GM18526 (cell line): Measurements from ENCODE around the gene PUM1.

Experiments
- POLR2A ChIP-seq: IDR thresholded peaks from 3 replicates; pipeline ENCODE4 v1.6.1; 2011; ENCODE audit not compliant: insufficient read length; ENCODE audit errors: extremely low read depth

PUM1 gene

DNA sequence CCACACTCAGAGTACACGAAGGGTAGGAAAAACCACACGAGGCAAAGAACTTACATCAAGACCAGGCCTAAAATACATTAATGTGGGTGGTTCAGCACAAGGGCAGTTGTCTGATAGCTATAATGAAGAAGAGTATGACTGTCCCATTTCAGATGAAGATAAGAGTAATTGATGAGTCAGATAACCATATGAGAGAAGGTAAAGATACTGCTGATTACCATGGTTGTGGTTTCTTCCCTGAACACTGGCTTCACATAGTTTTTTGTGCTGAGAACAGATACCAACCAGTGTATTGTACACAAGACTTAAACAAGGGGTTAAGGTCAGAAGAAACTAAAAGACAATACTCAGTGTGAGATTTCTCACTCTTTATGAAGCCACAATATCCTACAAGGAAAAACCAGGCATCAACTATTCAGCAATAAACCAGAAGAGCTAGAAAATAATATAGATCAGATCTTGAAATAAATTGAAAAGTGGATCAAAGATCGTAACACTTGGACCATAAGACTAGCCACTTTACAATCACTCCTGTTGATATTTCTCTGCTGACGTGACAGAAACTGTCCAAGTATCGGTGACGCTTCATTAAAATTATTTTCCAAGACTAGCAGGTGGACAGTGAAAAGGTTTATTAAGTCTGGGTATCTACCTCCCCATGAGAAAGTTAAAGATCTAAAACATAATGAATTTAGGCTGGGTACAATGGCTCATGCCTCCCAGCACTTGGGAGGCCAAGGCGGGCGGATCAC lies 28.6 kb downstream of the PUM1 start:
- TF ChIP-seq POLR2A = no peak

DNA sequence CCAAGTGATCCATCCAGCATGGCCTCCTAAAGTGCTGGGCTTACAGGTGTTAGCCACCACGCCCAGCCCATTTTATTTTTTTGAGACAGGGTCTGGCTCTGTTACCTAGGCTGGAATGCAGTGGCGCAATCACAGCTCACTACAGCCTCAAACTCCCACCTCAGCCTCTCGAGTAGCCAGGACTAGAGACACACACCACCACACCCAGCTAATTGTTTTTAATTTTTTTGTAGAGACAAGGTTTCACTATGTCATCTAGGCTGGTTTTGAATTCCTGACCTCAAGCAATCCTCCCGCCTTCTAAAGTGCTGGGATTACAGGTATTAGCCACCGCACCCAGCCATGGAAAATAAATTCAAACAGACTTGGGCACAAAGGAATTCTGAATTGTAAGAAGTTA lies 31.9 kb downstream of the PUM1 start:
- no peak for TF ChIP-seq POLR2A

DNA sequence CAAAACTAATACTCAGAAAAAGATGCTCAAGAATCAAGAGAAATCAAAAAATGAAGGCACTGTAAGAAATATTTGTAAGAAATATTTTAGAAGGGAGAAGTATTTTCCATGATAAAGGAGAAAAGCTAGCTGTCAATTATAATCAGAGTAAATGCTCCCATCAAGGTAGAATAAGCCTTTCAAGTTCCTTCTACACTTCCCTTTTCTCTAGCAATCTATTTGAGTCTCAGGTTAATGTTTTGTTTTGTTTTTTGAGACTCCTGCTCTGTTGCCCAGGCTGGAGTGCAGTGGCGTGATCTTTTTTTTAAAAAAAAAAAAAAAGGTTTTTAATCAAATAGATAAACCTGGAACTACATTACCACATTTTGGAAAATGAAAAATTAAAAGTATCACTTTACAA lies 33.3 kb downstream of the PUM1 start:
- TF ChIP-seq POLR2A = no peak

DNA sequence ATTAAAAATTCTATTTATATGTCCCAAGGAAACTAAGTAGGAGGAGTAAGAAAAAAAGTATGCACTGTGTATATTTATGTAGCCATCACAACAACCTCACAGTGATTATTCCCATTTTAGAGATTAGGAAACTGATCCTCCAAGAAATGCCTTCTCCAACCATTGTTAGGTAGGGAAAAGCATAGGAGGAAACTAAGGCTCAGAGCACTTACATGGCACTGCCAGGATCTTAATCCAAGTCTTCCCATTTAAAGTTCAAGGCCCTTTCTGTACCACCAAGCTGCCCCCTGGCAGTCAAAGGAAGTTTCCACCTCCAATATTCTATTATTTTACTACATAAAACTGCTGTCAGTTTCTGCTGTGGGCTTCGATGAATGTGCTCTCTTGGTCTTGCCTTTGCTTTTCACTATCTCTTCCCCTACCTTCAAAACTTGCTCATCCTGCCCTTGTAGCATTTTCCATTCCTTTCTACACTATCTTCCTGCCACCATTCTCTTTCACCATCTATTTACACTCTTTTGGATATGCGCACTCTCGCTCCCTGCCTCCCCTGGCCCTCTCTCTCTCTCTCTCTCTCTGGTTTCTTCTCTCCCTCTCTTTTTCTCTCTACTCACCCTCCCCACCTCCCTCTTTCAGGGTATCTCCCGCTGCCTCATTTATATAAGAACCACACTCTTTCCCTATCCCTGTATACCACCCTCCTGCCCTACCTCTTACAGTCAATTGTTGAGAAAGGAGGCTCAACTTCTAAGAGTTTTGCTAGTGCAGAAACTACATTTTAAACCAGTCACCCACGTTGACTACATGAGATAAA lies 34.0 kb downstream of the PUM1 start:
- TF ChIP-seq POLR2A = no peak

DNA sequence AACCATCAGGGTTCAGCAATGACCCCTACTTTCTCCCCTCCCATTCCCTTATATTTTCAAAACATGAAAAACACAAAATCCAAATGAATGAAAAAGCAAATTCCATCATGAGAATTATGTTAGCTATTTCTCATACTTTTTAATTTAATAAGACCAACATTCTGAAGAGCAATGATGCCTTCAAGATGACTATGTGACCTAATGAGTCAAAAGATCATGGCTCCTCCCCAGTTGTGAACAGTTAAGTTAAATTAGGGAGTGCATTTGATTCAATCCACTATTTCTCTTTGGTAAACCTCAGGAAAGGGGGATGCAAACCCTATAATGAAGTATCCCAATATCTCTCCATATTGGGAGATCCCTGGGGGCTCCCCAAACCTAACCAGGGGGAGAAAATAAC lies 36.5 kb downstream of the PUM1 start:
- no peak for TF ChIP-seq POLR2A

DNA sequence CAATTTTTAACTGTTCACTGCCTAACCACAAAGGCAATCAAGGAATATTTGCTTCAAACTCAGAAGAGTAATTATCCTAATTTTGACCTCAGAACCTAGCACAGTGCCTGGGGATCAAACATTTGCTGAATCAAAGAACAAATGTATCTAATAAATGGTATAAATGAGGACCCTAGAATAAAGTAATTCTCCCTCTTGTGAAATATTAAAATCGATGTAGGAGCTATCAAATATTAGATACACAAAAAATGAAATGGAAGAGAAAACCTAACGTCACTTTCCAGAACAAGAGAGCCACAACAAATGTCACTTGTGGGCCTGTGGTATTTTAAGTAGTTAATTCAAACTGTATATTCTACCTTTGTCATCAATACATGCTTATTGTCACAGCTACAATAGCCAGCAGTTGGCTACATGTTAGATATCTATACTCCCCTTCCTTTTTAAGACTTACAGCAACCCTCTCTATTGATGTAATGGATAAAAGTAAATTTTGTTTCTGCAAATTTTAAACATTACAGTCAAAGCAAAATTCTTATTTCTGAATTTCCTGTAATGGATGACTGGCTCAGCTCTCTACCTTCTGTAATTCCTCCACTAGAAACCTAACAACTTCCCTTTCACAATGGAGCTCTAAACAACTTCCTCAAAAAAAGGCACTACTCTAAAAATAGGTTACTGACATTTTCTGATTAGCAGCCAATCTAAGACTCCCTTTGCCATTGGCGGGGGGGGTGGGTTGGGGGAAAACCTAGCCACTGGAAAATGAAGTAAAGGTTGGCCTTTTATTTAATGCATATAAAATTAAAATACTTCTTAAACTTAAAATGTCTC lies 37.6 kb downstream of the PUM1 start:
- TF ChIP-seq POLR2A = no peak

DNA sequence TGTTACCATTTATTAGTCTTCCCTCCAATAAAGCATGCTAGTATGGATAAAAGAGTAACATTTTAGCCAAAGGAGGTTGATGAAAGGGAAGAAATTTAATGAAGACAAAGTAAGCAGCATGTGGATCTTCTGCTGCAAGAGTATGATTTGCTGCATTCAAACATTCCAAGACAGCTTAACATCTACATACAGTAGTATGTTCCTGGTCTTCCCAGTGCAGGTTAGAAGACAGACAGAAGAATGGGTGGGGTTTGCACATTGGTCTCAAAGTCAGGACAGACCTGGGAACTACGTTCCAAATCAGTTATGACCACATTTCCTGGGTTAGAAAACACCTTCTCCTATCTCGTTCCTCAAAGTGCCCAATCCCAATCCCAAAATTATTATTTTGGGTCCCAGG lies 43.3 kb downstream of the PUM1 start:
- TF ChIP-seq POLR2A = no peak

DNA sequence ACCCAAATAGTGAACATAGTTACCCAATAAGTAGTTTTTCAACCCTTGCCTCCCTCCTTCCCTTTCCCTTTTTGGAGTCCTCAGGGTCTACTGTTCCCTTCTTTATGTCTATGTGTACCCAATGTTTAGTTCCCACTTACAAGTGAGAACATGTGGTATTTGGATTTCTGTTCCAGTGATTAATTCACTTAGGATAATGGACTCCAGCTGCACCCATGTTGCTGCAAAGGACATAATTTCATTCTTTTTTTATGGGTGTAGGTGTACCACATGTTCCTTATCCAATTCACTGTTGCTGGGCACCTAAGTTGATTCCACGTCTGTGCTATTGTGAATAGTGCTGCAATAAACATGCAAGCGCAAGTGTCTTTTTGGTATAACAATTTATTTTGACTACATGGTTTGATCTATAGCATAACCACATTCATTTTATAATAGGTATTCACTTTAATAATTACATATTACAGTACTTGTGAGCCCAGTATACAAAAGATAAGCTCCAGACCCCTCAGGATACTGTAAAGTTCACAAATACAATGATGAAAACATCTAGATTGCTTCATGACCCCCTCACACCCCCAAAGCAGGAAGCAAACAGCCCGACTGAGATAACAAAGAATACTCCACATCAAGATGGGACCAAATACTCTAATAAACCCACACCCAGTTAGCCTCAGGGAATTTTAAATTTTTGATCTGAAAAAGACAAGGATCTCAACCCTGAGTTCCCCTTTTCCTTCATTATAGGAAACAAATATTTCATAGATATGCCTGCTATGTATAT lies 45.3 kb downstream of the PUM1 start:
- no peak for TF ChIP-seq POLR2A

DNA sequence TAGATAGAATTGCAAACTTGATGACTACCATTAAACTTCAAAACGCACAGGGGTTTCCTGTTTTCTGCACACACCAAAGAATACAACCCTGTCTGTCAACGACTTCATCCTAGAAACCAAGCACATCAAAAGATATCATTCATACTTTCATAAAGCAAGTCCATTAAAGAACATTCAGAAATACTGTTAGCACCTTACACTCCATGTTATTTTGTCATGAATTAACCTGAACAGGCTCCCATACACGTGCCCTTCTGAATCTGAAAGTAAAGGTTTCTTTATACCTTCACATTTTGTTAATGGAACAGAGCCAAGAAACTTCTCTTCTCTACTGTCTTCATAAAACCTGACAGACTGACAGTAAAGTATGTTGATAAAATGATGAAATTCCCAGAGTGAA lies 46.1 kb downstream of the PUM1 start:
- TF ChIP-seq POLR2A = no peak

DNA sequence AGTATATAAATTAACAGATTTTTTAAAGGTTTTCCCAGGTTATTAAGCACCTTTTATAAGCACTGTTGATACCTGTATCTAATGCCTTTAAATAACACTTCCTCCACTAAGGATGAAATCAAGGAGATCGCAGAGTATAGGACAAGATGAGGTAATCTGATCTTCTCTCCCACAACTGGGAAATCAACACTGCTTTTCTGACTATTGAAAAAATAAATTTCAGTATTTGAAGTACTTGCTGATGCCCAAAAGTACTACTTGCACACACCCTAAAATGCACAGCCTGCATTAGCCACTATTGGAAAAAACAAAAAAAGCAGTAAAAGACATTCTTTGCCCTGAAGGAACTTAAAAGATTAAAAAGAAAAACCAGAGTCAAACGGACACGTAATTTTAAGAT lies 48.6 kb downstream of the PUM1 start:
- no peak for TF ChIP-seq POLR2A

DNA sequence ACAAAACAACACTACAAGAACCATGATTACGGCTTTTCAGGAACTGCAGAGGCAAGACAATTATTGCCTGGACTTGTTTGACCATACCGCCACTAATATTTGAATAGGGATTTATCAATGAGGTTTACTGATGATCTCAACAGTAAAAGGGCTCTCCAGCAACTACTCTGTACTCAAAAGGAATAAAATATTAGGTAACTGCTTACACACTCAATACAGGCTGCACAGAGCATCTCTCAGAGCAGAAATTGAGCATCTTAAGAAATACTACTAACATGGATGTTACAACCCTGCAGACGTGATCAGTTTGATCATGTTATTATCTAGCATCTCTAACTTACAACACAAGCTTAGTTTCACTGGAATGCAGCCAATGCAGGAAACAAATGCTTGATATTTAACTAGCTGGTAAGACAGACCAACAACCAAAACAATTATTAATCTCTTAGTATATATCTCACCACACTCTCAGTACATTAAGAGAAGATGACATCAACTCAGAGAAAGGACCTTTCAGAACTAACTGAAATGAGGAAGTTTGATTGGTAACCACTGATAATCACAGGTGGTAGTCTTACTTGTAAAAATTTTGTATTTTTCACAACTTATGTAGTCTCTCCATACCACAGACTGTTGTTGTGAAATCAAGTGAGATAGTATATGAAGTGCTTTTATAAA lies 52.2 kb downstream of the PUM1 start:
- no peak for TF ChIP-seq POLR2A

DNA sequence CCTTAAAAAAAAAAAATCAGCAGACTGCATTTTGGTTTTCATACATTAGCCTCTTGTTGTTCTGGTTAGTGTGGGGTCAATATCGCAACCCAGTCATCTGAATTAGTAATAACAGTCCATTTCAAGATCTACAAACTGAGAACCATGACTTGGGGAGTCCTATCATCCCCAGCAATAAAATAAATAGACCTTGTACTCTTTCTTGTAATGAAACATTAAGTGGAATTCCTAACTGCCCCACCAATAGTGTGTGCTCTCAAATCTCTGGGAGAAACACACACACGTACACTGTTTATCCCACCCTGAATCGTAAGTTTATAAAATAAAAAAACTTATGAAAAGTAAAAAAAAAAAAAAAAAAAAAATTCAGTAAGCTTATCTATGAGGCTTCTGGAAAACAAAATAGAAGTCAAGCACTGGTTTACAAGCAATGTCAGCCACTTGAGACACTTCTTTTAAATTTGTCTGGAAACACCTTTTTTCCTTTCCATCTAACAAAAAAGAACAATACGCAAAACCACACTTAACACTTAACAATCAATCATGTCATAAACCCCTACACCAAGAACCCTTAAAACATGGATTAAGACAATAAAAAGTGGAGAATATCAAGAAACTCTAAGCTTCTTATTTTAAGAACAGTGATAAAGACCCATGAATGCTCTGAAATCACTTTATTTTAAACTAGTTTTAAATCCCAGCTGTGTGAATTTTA lies 53.1 kb downstream of the PUM1 start:
- TF ChIP-seq POLR2A = no peak

DNA sequence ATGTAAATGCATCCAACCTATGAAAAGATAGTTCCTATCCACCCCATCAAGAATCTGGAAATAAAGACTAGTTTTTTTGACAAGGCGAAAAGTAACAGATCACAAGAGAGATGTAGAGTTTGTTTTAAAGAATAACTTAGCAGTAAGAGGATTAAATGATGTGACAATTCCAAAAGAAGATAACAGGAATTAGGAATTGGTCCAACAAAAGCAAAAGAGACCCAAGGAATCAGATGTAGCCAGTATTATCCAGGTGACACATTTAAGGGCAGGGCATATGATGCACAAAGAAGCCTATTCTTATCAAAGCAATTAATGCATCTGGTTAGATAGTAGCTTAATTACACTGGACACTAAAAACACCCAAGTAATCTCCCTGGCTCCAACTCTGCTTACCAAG lies 53.8 kb downstream of the PUM1 start:
- no peak for TF ChIP-seq POLR2A
